Fibroblast of pulmonary artery (primary cell): ENCODE data around the gene SYT1.
A peak's percentile ranks its signal among the peaks of the same experiment; 100 is the strongest.

Experiments used
- DNase-seq: peaks from one replicate; pipeline ENCODE4 v3.0.0-alpha.2; 2010; ENCODE audit warnings: low read depth
- H3K4me3 ChIP-seq: replicated peaks from 2 replicates; pipeline ENCODE4 v1.5.1; 2011; ENCODE audit warnings: low read depth, mild to moderate bottlenecking, control low read depth, low read length, moderate library complexity
- CTCF ChIP-seq: IDR thresholded peaks from 2 replicates; pipeline ENCODE4 v1.5.1; 2011; ENCODE audit warnings: mild to moderate bottlenecking, control low read depth, low read length, inconsistent platforms; ENCODE audit errors: missing control alignments

The SYT1 gene

GRCh38 chr12:79438480-79439174 lies 574.1 kb downstream of the SYT1 start:
- no peak overlapping the region for H3K4me3 ChIP-seq
- TF ChIP-seq CTCF, result no peak
- DNase-seq, result no peak

- DNase-seq, result no peak
- H3K4me3 ChIP-seq, result no peak overlapping the region
- TF ChIP-seq CTCF, result no peak
These were observed 574.7 kb downstream of the SYT1 start for GRCh38 chr12:79439175-79439825.

GRCh38 chr12:79441534-79441933 lies 577.0 kb downstream of the SYT1 start:
- no peak for TF ChIP-seq CTCF
- no peak for DNase-seq
- no peak overlapping the region for H3K4me3 ChIP-seq

GRCh38 chr12:79442396-79442795 lies 577.8 kb downstream of the SYT1 start:
- TF ChIP-seq CTCF, result no peak
- no peak overlapping the region for H3K4me3 ChIP-seq

GRCh38 chr12:79444089-79444488 lies 579.5 kb downstream of the SYT1 start:
- no peak for TF ChIP-seq CTCF
- DNase-seq, result peak; percentile 62
- no peak overlapping the region for H3K4me3 ChIP-seq

More at GRCh38 chr12:79442396-79442795, 577.8 kb downstream of the SYT1 start:
- no peak for DNase-seq

- no peak for TF ChIP-seq CTCF
- no peak overlapping the region for H3K4me3 ChIP-seq
- no peak for DNase-seq
These were observed 584.2 kb downstream of the SYT1 start for GRCh38 chr12:79448816-79449215.
